ENCODE measurements around the gene MRPL32.

Gene MRPL32

DNA sequence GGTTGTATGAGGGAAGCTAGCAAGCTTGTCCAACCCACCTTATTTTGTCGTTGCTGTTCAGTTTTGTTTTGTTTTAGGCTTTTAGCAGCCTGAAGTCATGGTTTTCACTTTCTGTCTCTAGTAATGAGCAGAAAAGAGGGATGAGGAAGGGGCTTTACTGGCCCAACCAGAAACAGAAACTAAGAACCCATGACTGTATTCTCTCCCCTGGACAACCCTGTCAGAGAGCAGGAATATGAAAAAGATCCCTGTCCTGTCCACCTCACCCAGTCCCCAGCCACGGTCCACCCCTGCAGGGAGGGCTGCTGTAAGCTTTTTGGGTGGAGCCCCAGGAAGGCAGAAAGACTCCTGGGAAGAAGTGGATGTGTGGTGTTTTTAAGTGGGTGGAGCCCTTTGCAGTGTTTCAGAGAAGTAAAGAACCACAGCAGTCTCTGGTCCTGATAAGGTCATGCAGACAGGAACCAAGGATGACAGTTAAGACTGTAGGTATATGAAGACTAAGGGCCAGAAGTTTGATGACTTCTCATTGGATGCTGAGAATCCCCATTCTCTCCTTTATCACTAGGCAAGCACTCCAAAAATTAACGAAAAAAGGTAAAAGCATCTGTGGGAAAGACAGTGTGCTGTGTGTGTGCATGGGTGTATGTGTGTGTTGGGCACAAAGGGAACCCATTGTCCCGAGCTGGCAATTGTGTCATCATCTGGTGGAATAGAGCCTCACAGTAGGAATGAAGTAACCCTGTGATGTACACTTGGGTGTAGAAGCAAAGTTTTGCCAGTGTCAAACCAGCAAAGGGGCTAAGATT lies 13.8 kb downstream of the MRPL32 start:
- TF ChIP-seq, protein P1, sequence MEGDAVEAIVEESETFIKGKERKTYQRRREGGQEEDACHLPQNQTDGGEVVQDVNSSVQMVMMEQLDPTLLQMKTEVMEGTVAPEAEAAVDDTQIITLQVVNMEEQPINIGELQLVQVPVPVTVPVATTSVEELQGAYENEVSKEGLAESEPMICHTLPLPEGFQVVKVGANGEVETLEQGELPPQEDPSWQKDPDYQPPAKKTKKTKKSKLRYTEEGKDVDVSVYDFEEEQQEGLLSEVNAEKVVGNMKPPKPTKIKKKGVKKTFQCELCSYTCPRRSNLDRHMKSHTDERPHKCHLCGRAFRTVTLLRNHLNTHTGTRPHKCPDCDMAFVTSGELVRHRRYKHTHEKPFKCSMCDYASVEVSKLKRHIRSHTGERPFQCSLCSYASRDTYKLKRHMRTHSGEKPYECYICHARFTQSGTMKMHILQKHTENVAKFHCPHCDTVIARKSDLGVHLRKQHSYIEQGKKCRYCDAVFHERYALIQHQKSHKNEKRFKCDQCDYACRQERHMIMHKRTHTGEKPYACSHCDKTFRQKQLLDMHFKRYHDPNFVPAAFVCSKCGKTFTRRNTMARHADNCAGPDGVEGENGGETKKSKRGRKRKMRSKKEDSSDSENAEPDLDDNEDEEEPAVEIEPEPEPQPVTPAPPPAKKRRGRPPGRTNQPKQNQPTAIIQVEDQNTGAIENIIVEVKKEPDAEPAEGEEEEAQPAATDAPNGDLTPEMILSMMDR (IDR thresholded peaks at IDR 0.05; ENCODE audit: borderline replicate concordance, control extremely low read depth, extremely low read depth, insufficient read depth, missing control alignments) = no peak
- peak; percentile 32 for DNase-seq (ENCODE audit: low spot score)
- in situ Hi-C loops (cut with MboI; ENCODE audit: low sequenced_read_pairs, unreplicated experiment) = loop anchor here (10.0 to 25.0 kb wide), 4 partner anchors 159 to 891 kb away; no protein-coding TSS in a partner anchor

DNA sequence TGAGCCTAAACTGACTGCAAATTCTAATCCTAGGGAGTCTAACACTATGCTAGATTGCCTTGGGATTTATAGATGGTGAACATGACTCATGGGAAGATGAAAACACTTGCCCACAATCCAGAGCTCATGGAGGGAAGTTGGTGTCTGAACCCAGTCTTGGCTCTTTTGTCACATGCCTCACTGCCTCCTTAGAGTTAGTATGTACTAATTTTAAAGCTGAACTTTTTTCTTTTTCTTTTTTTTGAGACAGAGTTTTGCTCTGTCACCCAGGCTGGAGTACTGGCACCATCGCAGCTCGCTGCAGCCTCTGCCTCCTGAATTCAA lies 14.4 kb downstream of the MRPL32 start:
- TF ChIP-seq, protein P1 (IDR thresholded peaks at IDR 0.05; ENCODE audit: borderline replicate concordance, control extremely low read depth, extremely low read depth, insufficient read depth, missing control alignments) = no peak
- DNase-seq (ENCODE audit: low spot score) = no peak
- in situ Hi-C loops (cut with MboI; ENCODE audit: low sequenced_read_pairs, unreplicated experiment) = loop anchor here (10.0 to 25.0 kb wide), 4 partner anchors 158 to 891 kb away; no protein-coding TSS in a partner anchor

DNA sequence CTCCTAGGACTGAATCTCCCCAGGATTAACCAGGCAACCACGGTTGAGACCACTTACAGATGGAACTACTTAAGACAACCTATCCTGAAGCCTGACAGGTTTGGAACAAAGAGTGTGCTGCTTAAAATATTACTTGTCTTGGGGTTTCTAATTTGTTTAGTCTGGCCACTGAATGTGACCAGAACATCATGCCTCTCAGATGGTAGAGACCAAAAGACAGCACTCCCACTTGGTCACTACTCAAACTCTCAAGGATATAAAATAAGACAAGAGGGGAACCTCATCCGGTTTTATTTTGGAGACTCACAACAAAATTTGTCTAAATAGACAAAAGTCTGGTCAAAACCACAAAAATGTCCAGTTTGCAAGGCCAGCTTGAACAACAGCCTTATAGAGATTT lies 15.3 kb downstream of the MRPL32 start:
- in situ Hi-C loops (cut with MboI; ENCODE audit: low sequenced_read_pairs, unreplicated experiment) = loop anchor here (10.0 to 25.0 kb wide), 4 partner anchors 157 to 890 kb away; no protein-coding TSS in a partner anchor
- TF ChIP-seq, protein P1 (IDR thresholded peaks at IDR 0.05; ENCODE audit: borderline replicate concordance, control extremely low read depth, extremely low read depth, insufficient read depth, missing control alignments) = no peak
- no peak for DNase-seq (ENCODE audit: low spot score)

DNA sequence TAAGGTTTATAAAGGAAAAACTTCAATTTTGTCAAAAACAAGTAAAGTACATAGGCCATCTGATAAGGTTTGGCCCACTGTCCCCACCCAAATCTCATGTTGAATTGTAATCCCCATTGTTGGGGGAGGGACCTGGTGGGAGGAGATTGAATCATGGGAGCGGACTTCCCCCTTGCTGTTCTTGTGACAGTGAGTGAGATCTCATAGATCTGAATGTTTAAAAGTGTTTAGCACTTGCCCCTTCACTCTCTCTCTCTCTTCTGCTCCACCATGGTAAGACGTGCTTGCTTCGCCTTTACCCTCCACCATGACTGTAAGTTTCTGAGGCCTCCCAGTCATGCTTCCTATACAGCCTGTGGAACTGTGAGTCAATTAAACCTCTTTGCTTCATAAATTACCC lies 18.2 kb downstream of the MRPL32 start:
- in situ Hi-C loops (cut with MboI; ENCODE audit: low sequenced_read_pairs, unreplicated experiment) = no loop called here
- TF ChIP-seq, protein P1 (IDR thresholded peaks at IDR 0.05; ENCODE audit: borderline replicate concordance, control extremely low read depth, extremely low read depth, insufficient read depth, missing control alignments) = no peak
- DNase-seq (ENCODE audit: low spot score) = no peak

DNA sequence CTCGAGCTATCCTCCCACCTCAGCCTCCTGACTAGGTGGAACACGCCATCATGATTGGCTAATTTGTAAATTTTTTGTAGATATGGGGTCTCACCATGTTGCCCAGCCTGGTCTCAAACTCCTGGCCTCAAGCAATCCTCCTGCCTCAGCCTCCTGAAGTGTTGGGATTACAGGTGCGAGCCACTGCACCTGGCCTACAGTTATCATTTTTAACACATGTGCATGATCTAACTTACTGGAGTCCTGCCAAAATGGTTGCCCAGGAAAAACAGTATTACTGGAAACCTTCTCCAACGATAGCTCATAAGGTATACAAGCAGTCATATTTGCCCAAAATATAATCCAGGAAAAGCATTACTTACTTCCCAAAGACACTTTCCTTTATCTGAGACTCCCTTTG lies 20.2 kb downstream of the MRPL32 start:
- no peak for DNase-seq (ENCODE audit: low spot score)
- in situ Hi-C loops (cut with MboI; ENCODE audit: low sequenced_read_pairs, unreplicated experiment) = no loop called here
- TF ChIP-seq, protein P1 (IDR thresholded peaks at IDR 0.05; ENCODE audit: borderline replicate concordance, control extremely low read depth, extremely low read depth, insufficient read depth, missing control alignments) = no peak

DNA sequence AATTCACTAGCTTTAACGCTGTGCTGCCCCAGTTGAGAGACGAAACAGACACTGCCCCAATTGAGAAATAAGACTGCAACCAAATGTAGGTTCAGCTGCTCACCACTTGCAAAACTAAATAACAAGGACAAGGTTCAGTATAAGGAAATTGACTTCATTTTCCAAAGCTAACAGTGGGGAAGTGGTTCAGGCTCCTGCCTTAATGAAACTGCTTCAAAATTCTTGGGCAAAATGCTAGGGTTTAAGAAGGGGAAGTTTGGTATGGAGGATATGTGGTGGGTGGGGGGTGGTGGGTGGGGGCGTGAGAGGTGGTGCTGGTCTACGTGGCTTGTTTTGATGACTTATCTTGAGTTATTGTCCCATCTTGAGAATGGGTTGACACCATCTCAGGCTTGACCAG lies 21.8 kb downstream of the MRPL32 start:
- TF ChIP-seq, protein P1 (IDR thresholded peaks at IDR 0.05; ENCODE audit: borderline replicate concordance, control extremely low read depth, extremely low read depth, insufficient read depth, missing control alignments) = no peak
- no peak for DNase-seq (ENCODE audit: low spot score)
- in situ Hi-C loops (cut with MboI; ENCODE audit: low sequenced_read_pairs, unreplicated experiment) = no loop called here
